Measurements from ENCODE around the gene DRG2.
A peak's percentile ranks its signal among the peaks of the same experiment; 100 is the strongest.

Gene DRG2

GRCh38 chr17:18107971-18108370 is 20.2 kb downstream of the DRG2 start:
- Mint-ChIP-seq H3K36me3 (ENCODE audit: low read depth) (no peaks in the 10 kb centered on the region), H3K27me3 (ENCODE audit: low read depth, poor library complexity) (no peaks in the 10 kb centered on the region), H3K27ac (no peak overlapping the region), H3K4me3 (no peak overlapping the region), H3K9me3 (no peaks in the 10 kb centered on the region), H3K4me1 (peaks cover 9% of the 10 kb centered on the region)
- no peak for TF ChIP-seq CTCF (IDR thresholded peaks at IDR 0.05)
- no peak for DNase-seq

GRCh38 chr17:18108401-18109312 is 20.9 kb downstream of the DRG2 start, which contains the start of gene MYO15A:
Gene MYO15A, plus strand, starts transcription at chr17:18108756. Its CDS starts 10,045 bp downstream, at chr17:18118801.
- peak within 1 kb of the TSS; percentile 87 for H3K27ac Mint-ChIP-seq
- H3K27me3 Mint-ChIP-seq (ENCODE audit: low read depth, poor library complexity): no peaks in the 10 kb centered on the region
- H3K9me3 Mint-ChIP-seq: no peaks in the 10 kb centered on the region
- DNase-seq: no peak
- no peak for TF ChIP-seq CTCF (IDR thresholded peaks at IDR 0.05)
- no peak within 1 kb of the TSS for H3K4me3 Mint-ChIP-seq
- H3K4me1 Mint-ChIP-seq: peaks cover 15% of the 10 kb centered on the region
- no peaks in the 10 kb centered on the region for H3K36me3 Mint-ChIP-seq (ENCODE audit: low read depth)

- Mint-ChIP-seq H3K4me3 (no peak overlapping the region), H3K27me3 (ENCODE audit: low read depth, poor library complexity) (no peaks in the 10 kb centered on the region), H3K4me1 (peaks cover 28% of the 10 kb centered on the region), H3K27ac (peak overlapping the region; percentile 84), H3K9me3 (no peaks in the 10 kb centered on the region), H3K36me3 (ENCODE audit: low read depth) (no peaks in the 10 kb centered on the region)
- TF ChIP-seq CTCF (IDR thresholded peaks at IDR 0.05): no peak
- DNase-seq: no peak
Observed at GRCh38 chr17:18109935-18110485, 22.3 kb downstream of the DRG2 start.

GRCh38 chr17:18110636-18111145 is 22.9 kb downstream of the DRG2 start:
- H3K27ac Mint-ChIP-seq: peak overlapping the region; percentile 5
- no peaks in the 10 kb centered on the region for H3K36me3 Mint-ChIP-seq (ENCODE audit: low read depth)
- no peak overlapping the region for H3K4me3 Mint-ChIP-seq
- H3K4me1 Mint-ChIP-seq: peaks cover 35% of the 10 kb centered on the region
- H3K27me3 Mint-ChIP-seq (ENCODE audit: low read depth, poor library complexity): no peaks in the 10 kb centered on the region
- H3K9me3 Mint-ChIP-seq: no peaks in the 10 kb centered on the region
- DNase-seq: no peak
- TF ChIP-seq CTCF (IDR thresholded peaks at IDR 0.05): no peak

- Mint-ChIP-seq H3K9me3 (no peaks in the 10 kb centered on the region), H3K27ac (peak overlapping the region; percentile 42), H3K4me1 (peaks cover 41% of the 10 kb centered on the region), H3K27me3 (ENCODE audit: low read depth, poor library complexity) (no peaks in the 10 kb centered on the region), H3K36me3 (ENCODE audit: low read depth) (no peaks in the 10 kb centered on the region), H3K4me3 (no peak overlapping the region)
- no peak for DNase-seq
- TF ChIP-seq CTCF (IDR thresholded peaks at IDR 0.05): no peak
Observed at GRCh38 chr17:18111330-18111971, 23.7 kb downstream of the DRG2 start.

Measured in nephron progenitor cell (in vitro differentiated cells).